Spinal cord (tissue), 10 donors: ENCODE measurements around the gene ADGRE2. TPM values are rescaled to one million over a fixed set of nuclear protein-coding genes. Genes with fewer than 3 reads are reported as not detected.
"Not testable (repeated sequence)": the region's sequence is repeated elsewhere in the genome, so short reads cannot be mapped to it uniquely, and the experiment has no call there.

Experiments
- DNase-seq, 6 donors: peaks; one replicate each; pipeline versions ENCODE4 v3.0.0 to v3.0.0-alpha.2; 2013 to 2015; ENCODE audit warnings: low spot score in 6 of 6, low read depth in 4 of 6
- H3K27ac ChIP-seq: one replicate; pipeline ENCODE4 v1.5.1; 2013; ENCODE audit warnings: low read depth, low read length, control low read depth
- H3K27me3 ChIP-seq: one replicate; pipeline ENCODE4 v1.6.1; 2013; ENCODE audit warnings: low read length; ENCODE audit not compliant: control insufficient read depth, insufficient read depth
- H3K36me3 ChIP-seq: one replicate; pipeline ENCODE4 v1.6.1; 2013; ENCODE audit warnings: low read length; ENCODE audit not compliant: control insufficient read depth, insufficient read depth
- H3K4me1 ChIP-seq: one replicate; pipeline ENCODE4 v1.6.1; 2013; ENCODE audit warnings: low read length; ENCODE audit not compliant: control insufficient read depth, insufficient read depth
- H3K4me3 ChIP-seq: one replicate; pipeline ENCODE4 v1.5.1; 2013; ENCODE audit warnings: low read depth, low read length, control low read depth
- H3K9me3 ChIP-seq: one replicate; pipeline ENCODE4 v1.6.1; 2013; ENCODE audit warnings: low read length; ENCODE audit not compliant: control insufficient read depth, insufficient read depth
- WGBS: methylation state at CpG from one replicate; pipeline ENCODE4 v1.1.5; 2013; ENCODE audit warnings: missing lambda C conversion rate; ENCODE audit not compliant: insufficient coverage; 5-methylcytosine and 5-hydroxymethylcytosine counted together
- polyA plus RNA-seq, 2 donors: library from polyadenylated mRNA; unstranded; fragments of 120-200 nt; gene quantifications; one replicate each; pipeline ENCODE4 v1.2.1, GENCODE V29; 2013; ENCODE audit not compliant: insufficient read length in 2 of 2
- total RNA-seq, 2 donors: library from RNA; depleted of rRNA in 1 of 2; stranded (reverse); fragments of 120-200 nt in 1 of 2; fragments of >200 nt in 1 of 2; gene quantifications; one replicate each; pipeline versions ENCODE4 v1.2.3 to v1.2.4, GENCODE V29; 2013 to 2014
- donor health status: healthy.

ADGRE2 gene
- total and polyA plus RNA-seq, 4 donors: 0.33 to 1.3 (median 0.59) TPM

GRCh38 chr19:14780622-14781225 lies 2.4 kb upstream of the ADGRE2 start:
- not testable (repeated sequence) for H3K9me3 ChIP-seq, H3K27ac ChIP-seq, H3K4me3 ChIP-seq, H3K36me3 ChIP-seq, DNase-seq
- Histone ChIP-seq H3K27me3 (peaks cover 14% of the 10 kb centered on the region), H3K4me1 (peaks cover 15% of the 10 kb centered on the region)
- WGBS: 80% methylated on average over 2 of the region's 14 CpGs

- Histone ChIP-seq H3K4me3 (no peak overlapping the region), H3K27ac (no peak overlapping the region), H3K9me3 (no peaks in the 10 kb centered on the region), H3K4me1 (peaks cover 15% of the 10 kb centered on the region), H3K27me3 (peaks cover 14% of the 10 kb centered on the region), H3K36me3 (no peaks in the 10 kb centered on the region)
- no peak for DNase-seq
- WGBS: no CpG with 5 or more reads among the region's 5 CpGs
Measured at GRCh38 chr19:14779151-14779550, 791 bp upstream of the ADGRE2 start.

DNA sequence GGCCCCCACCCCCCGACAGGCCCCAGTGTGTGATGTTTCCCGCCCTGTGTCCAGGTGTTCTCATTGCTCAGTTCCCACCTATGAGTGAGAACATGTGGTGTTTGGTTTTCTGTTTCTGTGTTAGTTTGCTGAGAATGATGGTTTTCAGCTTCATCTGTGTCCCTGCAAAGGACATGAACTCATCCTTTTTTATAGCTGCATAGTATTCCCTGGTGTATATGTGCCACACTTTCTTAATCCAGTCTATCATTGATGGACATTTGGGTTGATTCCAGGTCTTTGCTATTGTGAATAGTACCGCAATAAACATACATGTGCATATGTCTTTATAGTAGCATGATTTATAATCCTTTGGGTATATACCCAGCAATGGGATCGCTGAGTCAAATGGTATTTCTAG lies 715 bp downstream of the ADGRE2 start:
- H3K9me3 ChIP-seq, H3K36me3 ChIP-seq, DNase-seq, H3K4me3 ChIP-seq, H3K27ac ChIP-seq: not testable (repeated sequence)
- WGBS: no CpG with 5 or more reads among the region's 4 CpGs
- Histone ChIP-seq H3K4me1 (peaks cover 15% of the 10 kb centered on the region), H3K27me3 (peaks cover 14% of the 10 kb centered on the region)

DNA sequence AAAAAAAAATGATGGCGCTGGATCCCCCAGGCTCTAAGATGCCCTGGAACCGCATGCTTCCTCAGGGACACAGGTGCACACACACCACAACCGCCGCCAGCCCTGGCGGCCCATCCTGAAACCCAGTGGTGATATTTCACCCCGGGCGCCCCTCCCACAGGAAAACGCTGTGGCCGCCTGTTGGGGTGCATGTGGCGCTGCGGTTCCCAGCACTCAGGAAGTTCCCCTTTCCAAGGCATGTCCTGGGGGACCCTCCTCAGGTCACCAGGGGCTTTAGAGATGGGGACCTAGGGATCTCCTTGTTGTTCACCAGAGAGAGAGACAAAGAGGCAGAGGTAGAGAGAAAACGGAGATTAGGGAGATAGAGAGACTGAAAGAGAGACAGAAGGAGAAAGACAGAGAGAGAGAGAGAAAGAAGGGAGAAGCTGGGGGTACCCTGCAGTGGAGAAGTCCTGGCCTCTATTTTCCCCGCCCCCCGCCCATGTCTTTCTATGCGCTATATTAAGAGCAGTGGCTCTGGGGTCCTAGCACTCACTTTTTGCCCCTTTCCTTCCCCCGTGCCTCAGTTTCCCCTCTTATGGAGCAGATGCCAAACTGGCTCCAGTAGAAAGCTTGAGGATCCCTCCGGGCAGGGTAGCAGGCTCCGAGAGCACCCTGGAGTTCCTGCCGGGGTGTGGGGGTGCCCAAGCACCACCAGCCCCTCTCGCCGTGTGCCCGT lies 2.3 kb downstream of the ADGRE2 start:
- Histone ChIP-seq H3K9me3 (no peaks in the 10 kb centered on the region), H3K4me3 (no peak overlapping the region), H3K27ac (no peak overlapping the region), H3K4me1 (peaks cover 15% of the 10 kb centered on the region), H3K27me3 (peaks cover 14% of the 10 kb centered on the region), H3K36me3 (no peaks in the 10 kb centered on the region)
- no peak for DNase-seq
- 6% methylated on average over 20 of the region's 22 CpGs for WGBS

DNA sequence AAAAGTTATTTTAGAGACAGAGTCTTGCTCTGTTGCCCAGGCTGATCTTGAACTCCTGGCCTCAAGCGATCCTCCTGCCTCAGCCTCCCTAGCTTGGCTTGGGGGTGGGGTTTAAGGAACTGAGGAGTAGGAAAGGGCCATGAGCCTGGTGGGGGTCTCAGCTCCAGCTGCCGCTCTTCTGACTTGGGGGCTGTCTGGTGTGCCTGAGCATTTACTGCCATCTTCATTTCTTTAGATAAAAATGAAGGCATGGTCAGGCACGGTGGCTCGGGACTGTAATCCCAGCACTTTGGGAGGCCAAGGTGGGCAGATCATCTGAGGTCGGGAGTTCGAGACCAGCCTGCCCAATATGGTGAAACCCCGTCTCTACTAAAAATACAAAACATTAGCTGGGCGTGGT lies 3.0 kb downstream of the ADGRE2 start:
- peaks cover 14% of the 10 kb centered on the region for H3K27me3 ChIP-seq
- not testable (repeated sequence) for H3K27ac ChIP-seq, DNase-seq, H3K9me3 ChIP-seq, H3K36me3 ChIP-seq, H3K4me3 ChIP-seq
- peaks cover 15% of the 10 kb centered on the region for H3K4me1 ChIP-seq
- 79% methylated on average over 8 of the region's 8 CpGs for WGBS

GRCh38 chr19:14774373-14774772 lies 4.0 kb downstream of the ADGRE2 start:
- 68% methylated on average over 4 of the region's 10 CpGs for WGBS
- H3K27me3 ChIP-seq: peaks cover 14% of the 10 kb centered on the region

GRCh38 chr19:14773722-14774121 lies 4.6 kb downstream of the ADGRE2 start:
- Histone ChIP-seq H3K27me3 (peaks cover 14% of the 10 kb centered on the region), H3K4me1 (peaks cover 15% of the 10 kb centered on the region)
- H3K9me3 ChIP-seq, H3K4me3 ChIP-seq, H3K27ac ChIP-seq, H3K36me3 ChIP-seq, DNase-seq: not testable (repeated sequence)
- WGBS: no CpG with 5 or more reads among the region's 9 CpGs

More at GRCh38 chr19:14774373-14774772, 4.0 kb downstream of the ADGRE2 start:
- peaks cover 15% of the 10 kb centered on the region for H3K4me1 ChIP-seq
- H3K9me3 ChIP-seq: no peaks in the 10 kb centered on the region
- no peaks in the 10 kb centered on the region for H3K36me3 ChIP-seq
- no peak overlapping the region for H3K4me3 ChIP-seq
- DNase-seq: no peak
- no peak overlapping the region for H3K27ac ChIP-seq

GRCh38 chr19:14772995-14773394 lies 5.4 kb downstream of the ADGRE2 start:
- Histone ChIP-seq H3K4me3 (no peak overlapping the region), H3K4me1 (peaks cover 15% of the 10 kb centered on the region), H3K9me3 (no peaks in the 10 kb centered on the region), H3K27ac (no peak overlapping the region), H3K36me3 (no peaks in the 10 kb centered on the region), H3K27me3 (peaks cover 14% of the 10 kb centered on the region)
- 92% methylated on average over 2 of the region's 7 CpGs for WGBS
- DNase-seq: no peak

GRCh38 chr19:14772467-14772866 lies 5.9 kb downstream of the ADGRE2 start:
- 88% methylated on average over 8 of the region's 8 CpGs for WGBS
- peaks cover 14% of the 10 kb centered on the region for H3K27me3 ChIP-seq

More at GRCh38 chr19:14772467-14772866, 5.9 kb downstream of the ADGRE2 start:
- no peaks in the 10 kb centered on the region for H3K9me3 ChIP-seq
- no peaks in the 10 kb centered on the region for H3K36me3 ChIP-seq
- H3K4me1 ChIP-seq: peaks cover 15% of the 10 kb centered on the region
- H3K27ac ChIP-seq: no peak overlapping the region
- DNase-seq: no peak
- H3K4me3 ChIP-seq: no peak overlapping the region
